ENCODE measurements around the gene SNX19.
"Not testable (repeated sequence)": the region's sequence is repeated elsewhere in the genome, so short reads cannot be mapped to it uniquely, and the experiment has no call there.

- TF ChIP-seq POLR2AphosphoS5 (IDR thresholded peaks at IDR 0.05; ENCODE audit: borderline replicate concordance, low read depth, low read length); EZH2 (IDR thresholded peaks at IDR 0.05); FOXP2 (optimal IDR thresholded peaks at IDR 0.05; ENCODE audit: control extremely low read depth, extremely low read length, insufficient read depth): not testable (repeated sequence)
Measured at GRCh38 chr11:130920612-130921011, 4.3 kb upstream of the SNX19 start.
